GM21526 (cell line): Measurements from ENCODE around the gene FBXO39.
"Not testable (repeated sequence)": the region's sequence is repeated elsewhere in the genome, so short reads cannot be mapped to it uniquely, and the experiment has no call there.

Experiments used
- ATAC-seq: cut with Tn5 transposase; IDR thresholded peaks from one replicate; pipeline ENCODE4 v1.9.1; 2021; ENCODE audit warnings: moderate library complexity; ENCODE audit not compliant: unreplicated experiment, low FRiP score

FBXO39 gene

DNA sequence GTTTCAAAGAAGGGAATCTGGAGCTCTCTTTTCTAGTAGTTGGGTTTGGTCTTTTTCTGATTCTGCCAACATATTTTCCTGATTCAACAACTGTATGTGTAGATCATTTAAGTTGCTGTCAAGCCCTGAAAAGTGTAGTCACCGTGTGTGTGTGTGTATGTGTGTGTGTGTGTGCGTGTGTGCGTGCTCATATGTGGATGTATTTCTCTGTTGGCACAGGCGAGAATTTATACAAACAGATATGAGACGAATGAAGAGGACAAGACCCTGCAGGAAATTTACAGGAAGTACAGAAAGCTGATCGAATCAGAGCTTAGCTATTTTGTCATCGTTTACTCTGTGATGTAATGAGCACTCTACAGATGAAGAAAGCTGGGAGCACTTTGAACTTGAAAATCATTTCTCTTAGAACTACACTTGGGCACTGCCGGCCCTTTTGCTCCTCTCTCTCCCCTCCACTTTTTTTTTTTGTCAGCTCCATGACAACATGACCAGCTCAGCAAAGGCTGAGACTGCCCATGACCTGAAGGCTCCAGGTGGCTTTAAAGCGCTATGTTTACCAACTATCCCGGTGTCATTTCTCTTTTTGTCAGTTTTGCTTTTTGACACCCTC is 11.2 kb downstream of the FBXO39 start:
- no peak for ATAC-seq

GRCh38 chr17:6789146-6789545 is 13.1 kb downstream of the FBXO39 start:
- ATAC-seq: no peak

- ATAC-seq: no peak
Measured at GRCh38 chr17:6793748-6794493, 17.9 kb downstream of the FBXO39 start.

DNA sequence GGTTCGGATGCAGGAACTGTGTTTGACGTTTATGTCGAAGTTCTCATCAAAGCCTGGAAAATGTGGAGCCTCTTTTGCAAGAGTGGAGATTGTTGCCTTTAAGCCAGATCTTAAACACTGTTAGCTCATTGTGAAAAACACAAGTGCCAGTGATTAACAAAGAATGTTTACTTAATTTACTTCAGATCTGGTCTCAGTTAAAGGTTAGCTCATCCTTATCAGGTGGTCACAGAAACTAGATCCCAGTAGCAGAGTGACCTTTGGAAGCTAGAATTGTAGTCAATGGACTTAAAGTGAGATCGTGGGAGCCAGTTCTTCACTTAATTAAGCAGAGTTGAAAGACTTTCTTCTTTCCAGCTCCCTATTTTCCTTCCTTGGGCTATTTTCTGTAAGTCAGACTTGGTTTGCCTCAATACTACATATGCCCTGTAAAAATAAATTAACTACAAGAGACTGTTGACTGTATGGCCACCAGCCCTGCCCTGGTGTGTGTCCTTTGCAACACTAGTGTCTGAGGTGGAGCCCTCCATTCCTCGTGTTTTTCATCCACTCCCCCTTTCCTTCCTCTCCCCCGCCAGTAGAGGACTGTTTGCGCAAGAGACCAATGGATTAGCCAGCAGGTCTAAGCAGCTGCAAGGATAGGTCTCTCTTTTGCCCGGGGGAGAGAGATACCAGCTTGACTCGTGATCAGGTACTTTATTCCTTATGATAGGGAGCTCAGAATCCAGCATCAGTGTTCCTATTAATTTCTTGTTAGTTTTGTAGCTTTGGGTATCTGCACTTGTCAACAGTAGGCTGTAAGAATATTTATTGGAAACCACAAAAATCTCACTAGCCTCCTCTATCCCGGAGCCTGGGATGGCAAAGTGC is 20.2 kb downstream of the FBXO39 start:
- no peak for ATAC-seq

DNA sequence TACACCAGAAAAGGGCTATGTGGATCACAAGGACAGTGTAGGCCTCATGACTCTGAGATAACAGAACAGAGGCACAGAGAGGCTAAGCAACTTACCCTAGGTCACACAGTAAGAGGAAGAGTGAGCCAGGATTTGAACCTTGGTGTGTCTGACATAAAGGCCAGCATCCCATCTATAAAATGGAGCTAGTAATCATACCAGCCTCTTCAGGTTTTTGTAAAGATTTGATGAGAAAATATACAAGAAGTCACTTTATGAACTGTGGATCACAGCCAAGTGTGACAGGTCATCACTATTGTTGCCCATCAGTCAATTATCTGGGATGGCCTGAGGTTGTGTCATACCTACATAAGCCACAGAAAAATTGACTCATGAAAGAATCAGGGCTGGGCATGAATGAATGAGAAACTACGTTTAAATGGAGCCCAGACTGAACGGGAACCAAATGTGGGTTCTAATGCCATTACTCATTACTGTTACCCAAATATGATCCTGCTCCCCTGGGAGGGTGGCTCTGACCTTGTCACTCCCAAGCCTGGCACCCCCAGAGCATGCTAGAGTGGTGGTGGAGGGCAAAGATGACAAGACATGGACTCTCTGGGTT is 21.0 kb downstream of the FBXO39 start:
- ATAC-seq: no peak

DNA sequence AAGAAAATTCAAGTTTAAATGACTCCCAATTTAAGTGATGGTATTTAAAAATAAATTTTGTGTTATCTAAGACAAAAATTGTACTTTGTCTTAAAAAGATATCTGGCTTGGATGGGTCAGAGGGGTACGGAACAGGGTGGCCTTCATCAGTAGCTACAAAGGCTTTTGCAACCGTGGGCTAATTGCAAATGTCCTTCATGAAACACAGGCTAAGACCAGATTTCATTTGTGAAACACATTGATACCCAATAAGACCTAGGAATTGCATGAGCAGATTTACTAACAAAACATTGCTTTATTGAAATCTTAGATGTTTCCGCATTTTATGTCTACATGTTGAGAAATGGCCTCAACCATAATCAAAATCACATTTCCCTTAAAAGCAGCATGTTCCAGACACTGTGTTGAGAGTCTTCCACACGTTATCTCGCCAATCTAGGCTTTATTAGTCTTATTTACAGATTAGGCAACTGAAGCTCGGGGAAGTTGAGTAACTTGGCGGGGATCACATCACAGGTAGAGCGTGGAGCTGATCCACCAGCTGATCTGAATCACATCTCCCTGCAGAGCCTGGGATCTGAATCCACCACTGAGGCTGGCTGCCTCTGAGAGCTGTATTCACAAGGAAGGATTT is 21.8 kb downstream of the FBXO39 start:
- ATAC-seq: no peak

- no peak for ATAC-seq
Measured at GRCh38 chr17:6799738-6800137, 23.7 kb downstream of the FBXO39 start.

DNA sequence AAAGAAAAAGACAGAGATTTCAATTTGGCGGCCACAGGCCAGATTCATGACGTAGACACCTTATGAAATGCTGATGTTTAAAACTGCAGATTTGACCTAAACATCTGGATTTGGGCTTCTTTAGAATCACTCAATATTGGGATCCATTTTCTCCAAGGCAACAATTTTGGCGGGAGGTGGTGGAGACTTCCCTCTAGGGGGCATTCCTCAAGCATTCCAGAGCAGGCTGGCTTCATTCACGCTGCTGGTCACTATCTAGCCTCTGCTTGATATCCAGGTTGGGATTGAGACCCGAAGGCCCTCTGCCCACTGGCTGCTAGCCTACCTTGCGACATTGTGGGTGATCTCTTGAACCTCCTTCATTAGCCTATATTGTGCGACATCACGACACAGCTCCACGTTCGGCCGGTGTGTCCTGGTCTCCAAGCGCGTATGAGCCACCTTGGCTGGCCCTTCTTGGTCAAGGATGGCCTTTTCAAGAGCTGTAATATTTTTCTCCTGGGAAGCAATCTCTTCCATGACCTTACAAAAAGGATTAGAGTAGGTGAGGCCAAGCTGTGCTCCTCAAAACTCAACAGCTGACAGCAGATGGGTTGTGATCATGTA is 24.5 kb downstream of the FBXO39 start:
- ATAC-seq: no peak

DNA sequence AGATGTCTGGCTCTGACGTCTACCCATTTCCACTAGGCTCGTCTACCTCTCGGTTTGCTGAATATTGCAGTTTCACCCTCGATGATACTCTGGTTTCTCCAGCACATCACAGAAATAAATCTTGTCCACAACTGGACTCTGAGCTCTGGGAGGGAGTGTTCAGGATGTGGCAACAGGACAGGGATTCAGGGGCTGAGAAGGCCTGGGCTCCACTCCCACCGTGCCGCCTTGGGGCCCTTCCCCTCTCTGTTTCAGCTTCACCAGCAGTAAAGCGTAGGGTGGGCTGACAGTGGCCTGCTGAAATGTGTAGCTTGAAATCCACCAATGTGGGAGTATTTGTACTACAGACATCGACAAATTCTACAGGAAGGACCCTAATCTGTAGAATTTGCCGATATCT is 35.5 kb downstream of the FBXO39 start:
- ATAC-seq: no peak

DNA sequence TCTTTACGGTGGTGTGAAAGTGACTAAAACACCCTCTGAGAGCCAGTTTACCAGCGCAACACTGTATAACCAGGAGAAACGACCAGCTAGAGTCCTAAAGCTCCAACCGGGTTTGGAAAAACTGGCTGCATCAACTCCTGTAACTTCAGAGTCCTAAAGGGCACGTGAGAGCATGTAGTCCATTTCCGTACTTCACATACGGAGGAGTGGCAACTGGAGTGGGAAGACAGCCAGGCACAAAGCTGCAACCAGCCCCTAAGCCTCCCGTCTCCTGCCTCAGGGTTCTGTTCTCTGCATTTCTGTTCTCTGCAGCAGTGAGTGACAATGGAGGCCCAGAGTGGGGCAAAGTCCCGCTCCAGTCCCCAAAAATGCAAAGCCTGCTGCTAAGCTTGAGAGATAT is 36.3 kb downstream of the FBXO39 start:
- ATAC-seq: no peak

DNA sequence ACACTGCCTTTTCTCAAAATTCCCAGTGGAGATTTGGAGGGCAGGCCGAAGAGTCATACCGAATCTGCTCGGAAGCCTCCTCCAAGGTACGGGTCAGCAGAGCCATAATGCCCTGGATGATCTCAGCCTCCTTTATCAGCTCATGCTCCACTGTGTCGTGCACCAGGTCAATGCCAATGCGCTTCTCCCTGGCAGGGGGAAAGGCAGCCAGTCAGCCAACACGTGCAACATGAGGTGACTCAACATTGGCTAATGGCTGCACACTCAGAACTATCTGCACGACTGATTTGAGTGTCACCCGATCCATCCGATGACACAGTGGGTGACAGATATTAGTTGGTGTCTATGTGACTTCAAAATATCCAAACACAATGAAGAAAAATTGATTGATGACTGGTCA is 39.8 kb downstream of the FBXO39 start:
- no peak for ATAC-seq

DNA sequence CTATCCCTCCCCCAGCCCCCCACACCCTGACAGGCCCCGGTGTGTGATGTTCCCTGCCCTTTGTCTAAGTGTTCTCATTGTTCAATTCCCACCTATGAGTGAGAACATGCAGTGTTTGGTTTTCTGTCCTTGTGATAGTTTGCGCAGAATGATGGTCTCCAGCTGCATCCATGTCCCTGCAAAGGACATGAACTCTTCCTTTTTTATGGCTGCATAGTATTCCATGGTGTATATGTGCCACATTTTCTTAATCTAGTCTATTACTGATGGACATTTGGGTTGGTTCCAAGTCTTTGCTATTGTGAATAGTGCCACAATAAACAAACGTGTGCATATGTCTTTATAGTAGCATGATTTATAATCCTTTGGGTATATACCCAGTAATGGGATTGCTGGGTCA is 40.4 kb downstream of the FBXO39 start:
- ATAC-seq: not testable (repeated sequence)

- ATAC-seq: no peak
Measured at GRCh38 chr17:6818938-6819337, 42.9 kb downstream of the FBXO39 start.

DNA sequence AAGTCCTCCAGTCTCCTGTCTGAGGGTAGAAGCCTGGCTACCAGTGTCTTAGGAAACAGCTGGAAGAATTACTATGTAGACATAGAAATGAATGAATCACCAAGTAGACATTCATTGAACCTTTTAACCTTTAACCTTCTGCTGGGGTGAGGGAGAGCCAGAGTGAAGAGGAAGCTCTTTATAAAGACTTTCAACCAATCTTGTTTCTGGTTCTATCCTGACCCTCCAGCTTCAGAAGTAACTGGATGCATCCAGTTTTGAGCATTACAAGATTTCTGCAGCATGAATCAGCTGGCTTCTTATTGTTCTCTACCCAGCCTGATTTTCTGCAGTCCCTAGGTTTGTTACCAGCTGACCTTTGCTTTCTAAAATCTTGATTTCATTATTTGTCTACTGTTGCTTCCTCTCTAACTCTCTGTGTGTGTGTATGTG is 47.0 kb downstream of the FBXO39 start:
- no peak for ATAC-seq

GRCh38 chr17:6830383-6830986 is 54.5 kb downstream of the FBXO39 start:
- ATAC-seq: no peak

GRCh38 chr17:6831661-6832263 is 55.7 kb downstream of the FBXO39 start, which contains the start of gene TEKT1:
TEKT1 (minus strand) TSS chr17:6831729; CDS start chr17:6830376, 1,353 bp downstream.
- ATAC-seq: no peak
